ENCODE measurements around the gene PAX3.
"Not testable (repeated sequence)": the region's sequence is repeated elsewhere in the genome, so short reads cannot be mapped to it uniquely, and the experiment has no call there.

PAX3 gene

DNA sequence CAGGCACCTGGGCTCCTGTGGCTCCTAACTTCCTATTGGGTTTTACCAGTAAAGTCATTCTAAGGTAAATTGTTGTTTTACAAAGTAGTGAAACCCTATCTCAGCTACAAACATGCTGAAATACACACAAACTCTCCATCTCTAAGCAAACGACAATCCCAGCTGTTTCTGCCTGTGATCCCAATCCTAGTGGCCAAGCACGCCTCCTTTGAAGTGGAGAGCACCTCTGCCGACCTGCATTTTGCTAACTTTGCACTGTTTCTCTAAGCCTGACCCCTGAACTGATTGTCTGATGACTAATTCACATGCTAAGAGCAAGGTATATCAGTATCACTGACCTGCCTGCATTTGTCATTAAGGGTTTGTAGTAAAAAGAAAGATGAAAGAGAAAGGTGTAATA, 124.3 kb downstream of the PAX3 start:
- DNase-seq (ENCODE audit: low read depth): no peak

DNA sequence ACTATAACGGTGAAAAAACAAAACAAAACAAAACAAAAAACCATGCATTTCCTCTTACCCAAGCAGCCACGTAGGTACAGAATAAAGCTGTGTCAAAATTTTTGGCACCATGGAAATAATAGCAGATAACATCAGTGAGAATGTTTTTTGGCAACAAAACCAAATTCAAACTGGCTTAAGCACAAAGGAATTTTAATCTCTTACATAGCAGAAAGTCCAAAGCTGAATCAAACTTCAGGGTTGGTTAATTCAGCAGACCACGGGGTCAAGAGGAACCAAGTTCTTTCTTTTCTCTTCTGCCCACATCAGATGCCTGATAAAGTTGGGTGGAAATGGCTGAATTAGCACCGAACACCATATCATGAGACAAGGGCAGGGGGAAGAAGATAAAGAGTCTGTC, 129.5 kb downstream of the PAX3 start:
- TF ChIP-seq, protein P1, sequence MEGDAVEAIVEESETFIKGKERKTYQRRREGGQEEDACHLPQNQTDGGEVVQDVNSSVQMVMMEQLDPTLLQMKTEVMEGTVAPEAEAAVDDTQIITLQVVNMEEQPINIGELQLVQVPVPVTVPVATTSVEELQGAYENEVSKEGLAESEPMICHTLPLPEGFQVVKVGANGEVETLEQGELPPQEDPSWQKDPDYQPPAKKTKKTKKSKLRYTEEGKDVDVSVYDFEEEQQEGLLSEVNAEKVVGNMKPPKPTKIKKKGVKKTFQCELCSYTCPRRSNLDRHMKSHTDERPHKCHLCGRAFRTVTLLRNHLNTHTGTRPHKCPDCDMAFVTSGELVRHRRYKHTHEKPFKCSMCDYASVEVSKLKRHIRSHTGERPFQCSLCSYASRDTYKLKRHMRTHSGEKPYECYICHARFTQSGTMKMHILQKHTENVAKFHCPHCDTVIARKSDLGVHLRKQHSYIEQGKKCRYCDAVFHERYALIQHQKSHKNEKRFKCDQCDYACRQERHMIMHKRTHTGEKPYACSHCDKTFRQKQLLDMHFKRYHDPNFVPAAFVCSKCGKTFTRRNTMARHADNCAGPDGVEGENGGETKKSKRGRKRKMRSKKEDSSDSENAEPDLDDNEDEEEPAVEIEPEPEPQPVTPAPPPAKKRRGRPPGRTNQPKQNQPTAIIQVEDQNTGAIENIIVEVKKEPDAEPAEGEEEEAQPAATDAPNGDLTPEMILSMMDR (IDR thresholded peaks at IDR 0.05; ENCODE audit: control insufficient read depth, extremely low read depth, insufficient read depth): no peak
- no peak for DNase-seq (ENCODE audit: low read depth)
- no peak overlapping the region for H3K4me3 ChIP-seq (ENCODE audit: low read depth, low read length)

More for the DNA sequence above, 124.3 kb downstream of the PAX3 start:
- no peak overlapping the region for H3K4me3 ChIP-seq (ENCODE audit: low read depth, low read length)
- TF ChIP-seq, protein P1 (IDR thresholded peaks at IDR 0.05; ENCODE audit: control insufficient read depth, extremely low read depth, insufficient read depth): no peak

DNA sequence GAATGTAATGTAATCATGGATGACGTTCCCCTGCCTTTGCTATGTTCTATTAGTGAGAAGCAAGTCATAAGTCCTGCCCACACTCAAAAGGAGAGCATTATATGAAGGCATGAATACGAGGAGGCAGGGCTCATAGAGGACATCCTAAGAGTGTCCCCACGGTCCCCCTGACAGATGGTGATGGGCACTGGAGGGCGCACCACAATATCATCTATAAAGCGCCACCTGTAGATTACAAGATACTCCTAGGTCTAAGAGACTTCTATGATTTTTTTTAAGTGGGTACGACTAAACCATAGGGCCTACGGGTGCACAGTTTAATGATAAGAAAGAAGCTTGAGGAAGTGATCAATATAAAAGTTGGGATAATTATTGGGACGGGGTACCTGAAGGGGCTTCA, 131.0 kb downstream of the PAX3 start:
- TF ChIP-seq, protein P1 (IDR thresholded peaks at IDR 0.05; ENCODE audit: control insufficient read depth, extremely low read depth, insufficient read depth): no peak
- no peak for DNase-seq (ENCODE audit: low read depth)
- H3K4me3 ChIP-seq (ENCODE audit: low read depth, low read length): no peak overlapping the region

DNA sequence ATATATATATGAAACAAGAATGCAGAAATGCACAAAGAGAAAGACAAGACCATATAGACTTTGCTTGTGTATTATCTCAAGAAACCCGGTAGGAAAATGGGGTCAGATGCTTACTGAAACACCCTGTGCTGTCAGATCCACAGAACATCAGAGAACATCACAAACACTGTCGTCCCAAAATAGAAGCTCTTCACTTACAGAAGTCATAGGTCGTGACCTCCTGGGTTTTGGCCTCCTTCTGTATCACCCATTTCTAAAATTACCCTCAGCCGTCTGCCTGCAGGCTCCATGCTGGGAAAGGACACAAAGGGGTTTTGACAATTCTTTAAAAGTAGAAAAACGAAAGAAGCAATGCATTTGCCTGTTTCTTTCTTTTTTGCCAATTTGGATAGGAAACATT, 137.9 kb downstream of the PAX3 start:
- DNase-seq (ENCODE audit: low read depth): no peak
- no peak overlapping the region for H3K4me3 ChIP-seq (ENCODE audit: low read depth, low read length)
- TF ChIP-seq, protein P1 (IDR thresholded peaks at IDR 0.05; ENCODE audit: control insufficient read depth, extremely low read depth, insufficient read depth): no peak

DNA sequence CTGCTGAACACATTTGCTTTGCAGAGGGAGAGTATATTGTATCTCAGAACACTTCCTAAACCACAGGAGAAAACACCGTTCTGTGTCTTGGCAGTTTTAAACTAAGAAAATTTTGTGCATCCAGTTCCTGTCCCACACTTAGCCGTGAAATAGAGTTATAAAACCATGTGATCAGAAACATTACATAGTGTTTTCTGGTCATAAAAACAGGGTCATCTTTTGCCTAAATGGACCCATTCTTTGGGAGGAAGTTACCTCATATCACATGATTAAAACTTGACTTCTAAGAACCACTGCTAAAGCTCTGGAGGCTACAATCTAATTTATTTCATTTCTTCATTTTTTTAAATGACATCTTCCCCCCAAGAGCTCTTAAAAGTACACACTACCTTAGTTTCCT, 138.7 kb downstream of the PAX3 start:
- TF ChIP-seq, protein P1 (IDR thresholded peaks at IDR 0.05; ENCODE audit: control insufficient read depth, extremely low read depth, insufficient read depth): no peak
- H3K4me3 ChIP-seq (ENCODE audit: low read depth, low read length): no peak overlapping the region
- no peak for DNase-seq (ENCODE audit: low read depth)

DNA sequence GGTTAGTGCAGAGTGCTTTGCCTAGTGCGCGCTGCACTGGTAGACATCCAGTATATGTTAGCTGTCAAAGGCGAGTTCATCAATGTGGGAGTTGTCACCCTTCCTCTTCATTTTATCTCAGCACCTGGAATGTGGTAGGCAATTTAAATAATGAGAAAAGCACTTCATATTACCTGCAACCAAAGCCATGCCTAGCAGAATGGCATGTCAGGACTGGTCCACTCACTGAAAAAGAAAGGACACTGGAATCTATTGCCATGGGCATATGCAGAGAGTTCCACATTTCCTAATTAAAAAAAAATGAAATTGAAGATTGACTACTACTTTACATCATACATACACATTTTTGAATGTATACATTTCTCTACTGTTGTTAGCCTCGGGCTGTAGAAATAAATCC, 139.6 kb downstream of the PAX3 start:
- TF ChIP-seq, protein P1 (IDR thresholded peaks at IDR 0.05; ENCODE audit: control insufficient read depth, extremely low read depth, insufficient read depth): no peak
- DNase-seq (ENCODE audit: low read depth): no peak
- H3K4me3 ChIP-seq (ENCODE audit: low read depth, low read length): no peak overlapping the region

DNA sequence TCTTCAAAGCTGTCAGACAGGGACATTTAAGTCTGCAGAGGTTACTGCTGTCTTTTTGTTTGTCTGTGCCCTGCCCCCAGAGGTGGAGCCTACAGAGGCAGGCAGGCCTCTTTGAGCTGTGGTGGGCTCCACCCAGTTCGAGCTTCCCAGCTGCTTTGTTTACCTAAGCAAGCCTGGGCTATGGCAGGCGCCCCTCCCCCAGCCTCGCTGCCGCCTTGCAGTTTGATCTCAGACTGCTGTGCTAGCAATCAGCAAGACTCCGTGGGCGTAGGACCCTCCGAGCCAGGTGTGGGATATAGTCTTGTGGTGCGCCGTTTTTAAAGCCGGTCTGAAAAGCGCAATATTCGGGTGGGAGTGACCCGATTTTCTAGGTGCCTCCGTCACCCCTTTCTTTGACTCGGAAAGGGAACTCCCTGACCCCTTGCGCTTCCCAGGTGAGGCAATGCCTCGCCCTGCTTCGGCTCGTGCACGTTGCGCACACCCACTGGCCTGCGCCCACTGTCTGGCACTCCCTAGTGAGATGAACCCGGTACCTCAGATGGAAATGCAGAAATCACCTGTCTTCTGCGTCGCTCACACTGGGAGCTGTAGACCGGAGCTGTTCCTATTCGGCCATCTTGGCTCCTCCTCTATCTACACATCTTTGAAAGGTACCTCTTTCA, 143.7 kb downstream of the PAX3 start:
- H3K4me3 ChIP-seq (ENCODE audit: low read depth, low read length); DNase-seq (ENCODE audit: low read depth): not testable (repeated sequence)
